T-cell (primary cell): ENCODE measurements around the gene TMPRSS2. TPM values are rescaled to one million over a fixed set of nuclear protein-coding genes. Genes with fewer than 3 reads are reported as not detected.
A peak's percentile ranks its signal among the peaks of the same experiment; 100 is the strongest.

Experiments used
- ATAC-seq, 4 experiments: fragments of 200-7000 bp in 3 of 4; fragments of 150-1000 bp in 1 of 4; cut with Tn5 transposase; replicated peaks in 1 of 4; 1 replicate in 3 of 4; 2 replicates in 1 of 4; pipeline ENCODE4 v1.10.0; 2021; ENCODE audit warnings: moderate library complexity in 3 of 4, mild to moderate bottlenecking in 2 of 4, moderate number of reproducible peaks in 1 of 4
- CTCF ChIA-PET, 2 donors: fragments of 300-600 bp; sonication (Branson Sonifier 250); formaldehyde crosslinking; loops; one replicate each; lab custom pipeline; 2022; ENCODE audit warnings: antibody characterized with exemption in 2 of 2; lab: Charles Lee
- POLR2A ChIA-PET, 2 donors: fragments of 300-600 bp; sonication (Branson Sonifier 250); formaldehyde crosslinking; loops; one replicate each; lab custom pipeline; 2022; ENCODE audit warnings: antibody characterized with exemption in 2 of 2; lab: Charles Lee
- DNase-seq, 35 experiments: peaks; one replicate each; pipeline versions ENCODE4 v3.0.0 to v3.0.0-alpha.2; 2013 to 2023
- H3K27ac ChIP-seq: one replicate; pipeline ENCODE4 v1.5.1; 2013; ENCODE audit warnings: low read length
- H3K27me3 ChIP-seq, 2 experiments: replicated peaks in 1 of 2; 1 replicate in 1 of 2; 2 replicates in 1 of 2; pipeline versions ENCODE4 v1.6.1 to v1.7.0; 2013; ENCODE audit warnings: low read length in 1 of 2, mixed read lengths in 1 of 2; ENCODE audit not compliant: control insufficient read depth in 2 of 2, insufficient read depth in 2 of 2; ENCODE audit errors: extremely low read depth in 1 of 2
- H3K36me3 ChIP-seq, 2 donors: 1 replicate in 1 of 2; 2 replicates in 1 of 2; pipeline versions ENCODE4 v1.6.1 to v1.7.0; 2013; ENCODE audit warnings: low read length in 1 of 2; ENCODE audit not compliant: control insufficient read depth in 2 of 2, insufficient read depth in 1 of 2; ENCODE audit errors: extremely low read depth in 1 of 2
- H3K4me1 ChIP-seq, 2 experiments: 1 replicate in 1 of 2; 2 replicates in 1 of 2; pipeline versions ENCODE4 v1.6.1 to v1.7.0; 2013; ENCODE audit warnings: low read length in 2 of 2, mixed read lengths in 1 of 2; ENCODE audit not compliant: insufficient read depth in 2 of 2, control insufficient read depth in 1 of 2; ENCODE audit errors: extremely low read depth in 1 of 2
- H3K4me3 ChIP-seq, 2 donors: 1 replicate in 1 of 2; 2 replicates in 1 of 2; pipeline versions ENCODE4 v1.5.1 to v1.7.0; 2013; ENCODE audit warnings: mild to moderate bottlenecking in 2 of 2, low read length in 1 of 2, moderate library complexity in 1 of 2; ENCODE audit not compliant: control insufficient read depth in 1 of 2; ENCODE audit errors: extremely low read depth in 1 of 2
- H3K9me3 ChIP-seq: 2 replicates; pipeline ENCODE4 v1.7.0; 2013
- H3K27ac Mint-ChIP-seq, 2 donors: one replicate each; pipeline ENCODE4 v1.8.0; 2020 to 2021; ENCODE audit warnings: mild to moderate bottlenecking in 2 of 2, mixed read lengths in 2 of 2
- H3K27me3 Mint-ChIP-seq, 2 donors: one replicate each; pipeline ENCODE4 v1.8.0; 2021 to 2022; ENCODE audit warnings: mixed read lengths in 2 of 2
- H3K36me3 Mint-ChIP-seq: one replicate; pipeline ENCODE4 v1.8.0; 2021; ENCODE audit warnings: mixed read lengths
- H3K4me1 Mint-ChIP-seq, 3 donors: one replicate each; pipeline ENCODE4 v1.8.0; 2020 to 2022; ENCODE audit warnings: mixed read lengths in 3 of 3, mild to moderate bottlenecking in 1 of 3
- H3K4me3 Mint-ChIP-seq, 3 donors: one replicate each; pipeline ENCODE4 v1.8.0; 2020 to 2022; ENCODE audit warnings: mild to moderate bottlenecking in 3 of 3, mixed read lengths in 3 of 3, moderate library complexity in 3 of 3
- H3K9me3 Mint-ChIP-seq, 3 donors: one replicate each; pipeline ENCODE4 v1.8.0; 2020 to 2022; ENCODE audit warnings: mixed read lengths in 3 of 3
- WGBS: methylation state at CpG from one replicate; pipeline ENCODE4 v1.1.5; 2013; ENCODE audit warnings: missing lambda C conversion rate; ENCODE audit not compliant: insufficient coverage; 5-methylcytosine and 5-hydroxymethylcytosine counted together
- total RNA-seq, 35 experiments: library from RNA in 6 of 35; stranded (reverse) in 6 of 35; fragments of 120-200 nt in 1 of 35; gene quantifications; one replicate each; pipeline versions ENCODE4 v1.2.1 to v1.2.4 and lab custom pipeline; 2013 to 2026

TMPRSS2 gene
- total RNA-seq, 5 donors from 2014 or later (not counting 1 experiment from before 2014, with no cell fraction given), result 0.35 to 0.73 (median 0.53) TPM; not detected in 2

- no peak for DNase-seq
These were observed 58.3 kb downstream of the TMPRSS2 start for GRCh38 chr21:41449613-41450012.

GRCh38 chr21:41447356-41447755 lies 60.6 kb downstream of the TMPRSS2 start:
- Histone ChIP-seq H3K36me3 (peaks cover 3 to 65% of the 10 kb centered on the region in 2 donors), H3K4me3 (no peak overlapping the region), H3K27me3 (no peaks in the 10 kb centered on the region), H3K27ac (no peak overlapping the region), H3K4me1 (no peaks in the 10 kb centered on the region), H3K9me3 (no peaks in the 10 kb centered on the region)
- no peaks in the 10 kb centered on the region for H3K4me1 Mint-ChIP-seq
- H3K36me3 Mint-ChIP-seq, result peaks cover 83% of the 10 kb centered on the region
- 100% methylated on average over 2 of the region's 3 CpGs for WGBS
- H3K27me3 Mint-ChIP-seq, result no peaks in the 10 kb centered on the region
- no peaks in the 10 kb centered on the region for H3K9me3 Mint-ChIP-seq
- no peak for DNase-seq
- no peak overlapping the region for H3K4me3 Mint-ChIP-seq
- H3K27ac Mint-ChIP-seq, result peak overlapping the region in 1 of 2 donors; percentile 61
- POLR2A ChIA-PET, result no interaction called here
- CTCF ChIA-PET, result no interaction called here
- no peak for ATAC-seq

More at GRCh38 chr21:41449613-41450012, 58.3 kb downstream of the TMPRSS2 start:
- H3K27ac ChIP-seq, result no peak overlapping the region
- no peaks in the 10 kb centered on the region for H3K4me1 ChIP-seq
- 100% methylated on average over 1 of the region's 5 CpGs for WGBS
- no peak overlapping the region for H3K4me3 ChIP-seq
- H3K27me3 ChIP-seq, result no peaks in the 10 kb centered on the region
- ChIA-PET CTCF (no interaction called here), POLR2A (no interaction called here)
- H3K9me3 Mint-ChIP-seq, result no peaks in the 10 kb centered on the region
- no peak overlapping the region for H3K4me3 Mint-ChIP-seq
- H3K27me3 Mint-ChIP-seq, result no peaks in the 10 kb centered on the region
- no peaks in the 10 kb centered on the region for H3K9me3 ChIP-seq
- no peak overlapping the region for H3K27ac Mint-ChIP-seq
- peaks cover 0 to 1% (median 0%) of the 10 kb centered on the region in 3 donors for H3K4me1 Mint-ChIP-seq
- H3K36me3 Mint-ChIP-seq, result peaks cover 77% of the 10 kb centered on the region
- no peak for ATAC-seq
- H3K36me3 ChIP-seq, result peaks cover 7 to 67% of the 10 kb centered on the region in 2 donors

GRCh38 chr21:41446586-41446985 lies 61.4 kb downstream of the TMPRSS2 start:
- H3K36me3 ChIP-seq, result peaks cover 3 to 70% of the 10 kb centered on the region in 2 donors
- H3K27ac ChIP-seq, result no peak overlapping the region
- Mint-ChIP-seq H3K27ac (no peak overlapping the region), H3K36me3 (peaks cover 83% of the 10 kb centered on the region), H3K4me3 (no peak overlapping the region), H3K4me1 (no peaks in the 10 kb centered on the region), H3K27me3 (no peaks in the 10 kb centered on the region), H3K9me3 (no peaks in the 10 kb centered on the region)
- no peaks in the 10 kb centered on the region for H3K27me3 ChIP-seq
- ATAC-seq, result no peak
- no peaks in the 10 kb centered on the region for H3K9me3 ChIP-seq
- DNase-seq, result no peak
- ChIA-PET CTCF (no interaction called here), POLR2A (no interaction called here)
- 100% methylated on average over 1 of the region's 4 CpGs for WGBS
- H3K4me3 ChIP-seq, result no peak overlapping the region
- no peaks in the 10 kb centered on the region for H3K4me1 ChIP-seq

DNA sequence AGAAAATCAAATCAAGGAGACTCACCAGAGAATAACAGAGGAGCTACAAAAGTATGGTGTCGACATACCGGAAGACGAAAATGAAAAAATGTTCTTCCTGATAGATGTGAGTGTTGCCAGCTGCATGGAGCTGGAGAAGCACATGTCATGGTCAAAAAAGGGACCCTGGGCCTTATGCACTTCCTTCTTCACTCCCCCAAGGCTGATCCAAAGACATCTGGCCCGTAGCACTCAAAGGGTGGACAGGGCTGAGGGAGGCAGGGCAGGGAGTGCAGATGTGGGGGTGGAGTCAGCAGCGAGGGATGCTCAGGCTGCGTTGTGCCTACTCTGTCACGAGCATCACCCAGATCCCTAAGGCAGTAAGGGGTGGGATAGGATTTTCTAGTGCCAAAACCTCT lies 62.5 kb downstream of the TMPRSS2 start:
- ATAC-seq (no peak), DNase-seq (no peak)
- H3K4me1 ChIP-seq, result no peaks in the 10 kb centered on the region
- Mint-ChIP-seq H3K9me3 (no peaks in the 10 kb centered on the region), H3K27me3 (no peaks in the 10 kb centered on the region), H3K27ac (peak overlapping the region in 1 of 2 donors; percentile 48), H3K4me3 (no peak overlapping the region), H3K4me1 (no peaks in the 10 kb centered on the region), H3K36me3 (peaks cover 86% of the 10 kb centered on the region)
- no peaks in the 10 kb centered on the region for H3K9me3 ChIP-seq
- H3K36me3 ChIP-seq, result peaks cover 7 to 81% of the 10 kb centered on the region in 2 donors
- no peak overlapping the region for H3K27ac ChIP-seq
- POLR2A ChIA-PET, result no interaction called here
- no CpG with 5 or more reads among the region's 7 CpGs for WGBS
- H3K27me3 ChIP-seq, result no peaks in the 10 kb centered on the region
- H3K4me3 ChIP-seq, result no peak overlapping the region
- CTCF ChIA-PET, result no interaction called here

- no peaks in the 10 kb centered on the region for H3K4me1 ChIP-seq
- H3K27ac Mint-ChIP-seq, result peak overlapping the region in 1 of 2 donors; percentile 48
- H3K36me3 ChIP-seq, result peaks cover 7 to 80% of the 10 kb centered on the region in 2 donors
- no peak overlapping the region for H3K4me3 ChIP-seq
- peaks cover 87% of the 10 kb centered on the region for H3K36me3 Mint-ChIP-seq
- no peaks in the 10 kb centered on the region for H3K9me3 ChIP-seq
- no peak overlapping the region for H3K4me3 Mint-ChIP-seq
- no peaks in the 10 kb centered on the region for H3K4me1 Mint-ChIP-seq
- DNase-seq, result no peak
- no peak overlapping the region for H3K27ac ChIP-seq
- CTCF ChIA-PET, result no interaction called here
- WGBS, result 87% methylated on average over 9 of the region's 13 CpGs
- no peak for ATAC-seq
- POLR2A ChIA-PET, result no interaction called here
- H3K27me3 Mint-ChIP-seq, result no peaks in the 10 kb centered on the region
- no peaks in the 10 kb centered on the region for H3K9me3 Mint-ChIP-seq
- H3K27me3 ChIP-seq, result no peaks in the 10 kb centered on the region
These were observed 63.1 kb downstream of the TMPRSS2 start for GRCh38 chr21:41444703-41445464.

DNA sequence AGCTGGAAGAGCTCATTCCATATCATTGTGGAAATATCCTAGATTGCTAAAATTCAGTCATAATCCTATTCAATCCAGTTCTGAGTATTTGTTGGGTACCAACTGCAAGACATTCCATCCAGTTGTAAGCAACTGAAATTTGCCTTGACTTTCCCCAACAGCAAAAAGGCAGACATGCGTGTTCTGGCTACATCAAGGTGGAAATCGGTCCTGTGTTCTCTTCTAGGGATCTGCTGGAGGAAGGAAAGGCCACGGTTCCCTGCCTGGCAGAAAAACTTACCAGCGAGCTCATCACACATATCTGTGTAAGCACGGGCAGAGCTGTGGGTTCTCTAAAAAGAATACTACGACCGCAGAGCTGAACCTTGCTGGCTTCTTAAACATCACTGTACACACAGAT lies 64.4 kb downstream of the TMPRSS2 start:
- DNase-seq, result no peak
- Mint-ChIP-seq H3K4me1 (no peaks in the 10 kb centered on the region), H3K9me3 (no peaks in the 10 kb centered on the region), H3K4me3 (no peak overlapping the region), H3K27me3 (no peaks in the 10 kb centered on the region), H3K27ac (peak overlapping the region in 1 of 2 donors; percentile 8), H3K36me3 (peaks cover 87% of the 10 kb centered on the region)
- CTCF ChIA-PET, result no interaction called here
- POLR2A ChIA-PET, result no interaction called here
- Histone ChIP-seq H3K27me3 (no peaks in the 10 kb centered on the region), H3K27ac (no peak overlapping the region), H3K4me1 (no peaks in the 10 kb centered on the region), H3K36me3 (peaks cover 5 to 81% of the 10 kb centered on the region in 2 donors), H3K9me3 (no peaks in the 10 kb centered on the region), H3K4me3 (no peak overlapping the region)
- 93% methylated on average over 3 of the region's 7 CpGs for WGBS
- no peak for ATAC-seq
